ENCODE data around the gene MYO16. TPM values are rescaled to one million over a fixed set of nuclear protein-coding genes. Genes with fewer than 3 reads are reported as not detected.

MYO16 gene
- total RNA-seq, 1 experiment from 2014 or later = not detected

DNA sequence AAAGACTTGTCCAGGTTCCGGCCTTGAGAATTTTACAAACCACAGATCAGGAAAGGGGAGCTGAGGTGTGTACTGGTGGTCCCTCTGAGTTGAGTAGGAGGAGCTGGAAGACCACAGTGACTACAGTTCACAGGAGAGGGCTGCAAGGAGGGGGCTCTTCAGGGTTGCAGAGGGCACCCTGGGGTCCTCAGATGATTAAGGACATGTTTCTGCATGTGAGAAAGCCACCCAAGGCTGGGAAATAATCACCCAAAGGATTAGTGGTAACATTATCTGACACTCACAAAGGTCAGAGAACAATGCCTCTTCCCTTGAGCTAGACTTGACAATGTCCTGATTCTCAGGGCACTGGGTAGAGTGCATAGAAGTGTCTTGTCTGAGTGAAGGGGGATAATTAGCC is 616.6 kb downstream of the MYO16 start:
- no CpG with 5 or more reads among the region's 1 CpG for WGBS (ENCODE audit: extremely low coverage, insufficient read length, low lambda C conversion rate)
- TF ChIP-seq, protein P1, sequence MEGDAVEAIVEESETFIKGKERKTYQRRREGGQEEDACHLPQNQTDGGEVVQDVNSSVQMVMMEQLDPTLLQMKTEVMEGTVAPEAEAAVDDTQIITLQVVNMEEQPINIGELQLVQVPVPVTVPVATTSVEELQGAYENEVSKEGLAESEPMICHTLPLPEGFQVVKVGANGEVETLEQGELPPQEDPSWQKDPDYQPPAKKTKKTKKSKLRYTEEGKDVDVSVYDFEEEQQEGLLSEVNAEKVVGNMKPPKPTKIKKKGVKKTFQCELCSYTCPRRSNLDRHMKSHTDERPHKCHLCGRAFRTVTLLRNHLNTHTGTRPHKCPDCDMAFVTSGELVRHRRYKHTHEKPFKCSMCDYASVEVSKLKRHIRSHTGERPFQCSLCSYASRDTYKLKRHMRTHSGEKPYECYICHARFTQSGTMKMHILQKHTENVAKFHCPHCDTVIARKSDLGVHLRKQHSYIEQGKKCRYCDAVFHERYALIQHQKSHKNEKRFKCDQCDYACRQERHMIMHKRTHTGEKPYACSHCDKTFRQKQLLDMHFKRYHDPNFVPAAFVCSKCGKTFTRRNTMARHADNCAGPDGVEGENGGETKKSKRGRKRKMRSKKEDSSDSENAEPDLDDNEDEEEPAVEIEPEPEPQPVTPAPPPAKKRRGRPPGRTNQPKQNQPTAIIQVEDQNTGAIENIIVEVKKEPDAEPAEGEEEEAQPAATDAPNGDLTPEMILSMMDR (conservative IDR thresholded peaks at IDR 0.05) = no peak
- H3K79me2 ChIP-seq (ENCODE audit: insufficient read depth, low read length) = no peaks in the 10 kb centered on the region
- no peak for DNase-seq
- no peak overlapping the region for H3K56ac ChIP-seq (ENCODE audit: insufficient read length, low read depth, low read length)
- H2BK20ac ChIP-seq (ENCODE audit: low read depth, low read length, poor library complexity, severe bottlenecking) = no peak overlapping the region
- H3K14ac ChIP-seq (ENCODE audit: insufficient read depth, low read length) = no peak overlapping the region
- H3K4ac ChIP-seq (ENCODE audit: low read depth, low read length) = no peak overlapping the region
- 0 out of 2 replicates have a peak, but pooled peaks cover 2% of the 10 kb centered on the region for H3K4me1 ChIP-seq (ENCODE audit: insufficient read depth, low read length)
- H3K9ac ChIP-seq (ENCODE audit: extremely low read depth, insufficient read length, low read length) = no peak overlapping the region
- H3T11ph ChIP-seq (ENCODE audit: low read length) = no peak overlapping the region
- H2AK5ac ChIP-seq (ENCODE audit: insufficient read length, low read length) = no peak overlapping the region
- H3K9me3 Mint-ChIP-seq = peaks cover 12 to 21% of the 10 kb centered on the region in 2 experiments
- H3K4me2 ChIP-seq (ENCODE audit: insufficient read depth, insufficient read length, low read length) = no peak overlapping the region
- H3K27ac ChIP-seq (ENCODE audit: insufficient read length, low read depth, low read length) = no peak overlapping the region
- H3K18ac ChIP-seq (ENCODE audit: insufficient read length, low read depth, low read length) = no peak overlapping the region
- H3K36me3 Mint-ChIP-seq (ENCODE audit: insufficient read depth in 1 of 3, low read depth in 3 of 3) = peaks cover 2 to 21% (median 10%) of the 10 kb centered on the region in 3 experiments; a peak in 5 of 7 replicates
- H4K91ac ChIP-seq (ENCODE audit: insufficient read length, low read depth, low read length) = no peak overlapping the region
- H3K79me1 ChIP-seq (ENCODE audit: insufficient read depth, low read depth, low read length, poor library complexity, severe bottlenecking) = no peaks in the 10 kb centered on the region
- H2BK120ac ChIP-seq (ENCODE audit: low read depth, low read length, poor library complexity, severe bottlenecking) = no peak overlapping the region
- H2BK5ac ChIP-seq (ENCODE audit: insufficient read length, low read length) = no peak overlapping the region
- H2BK12ac ChIP-seq (ENCODE audit: insufficient read length, low read depth, low read length) = no peak overlapping the region
- H2AFZ ChIP-seq (ENCODE audit: low read length) = no peak overlapping the region
- no peak overlapping the region for H3K4me3 Mint-ChIP-seq
- H3K27me3 Mint-ChIP-seq (ENCODE audit: low read depth) = no peaks in the 10 kb centered on the region; the same call in 1 of the 2 replicates
- no peaks in the 10 kb centered on the region for H3K27me3 ChIP-seq (ENCODE audit: insufficient read depth, low read length)
- no peak overlapping the region for H2BK15ac ChIP-seq (ENCODE audit: low read depth, low read length)
- H3K27ac Mint-ChIP-seq = no peak overlapping the region
- no peaks in the 10 kb centered on the region for H3K9me3 ChIP-seq (ENCODE audit: control insufficient read depth, low read depth, low read length)
- H4K5ac ChIP-seq (ENCODE audit: insufficient read length, low read depth, low read length) = no peak overlapping the region
- H3K23ac ChIP-seq (ENCODE audit: insufficient read length, low read depth, low read length) = no peak overlapping the region
- no peak overlapping the region for H4K8ac ChIP-seq (replicated peaks; ENCODE audit: insufficient read length, low read depth, low read length)
- no peaks in the 10 kb centered on the region for H4K20me1 ChIP-seq (ENCODE audit: control insufficient read depth, insufficient read depth, insufficient read length)
- H3K4me1 Mint-ChIP-seq = peaks cover 3 to 17% of the 10 kb centered on the region in 2 experiments; a peak in 3 of 4 replicates
- H3K23me2 ChIP-seq (ENCODE audit: insufficient read length, low read depth, low read length, poor library complexity, severe bottlenecking) = no peaks in the 10 kb centered on the region
